GM23338 (cell line): Measurements from ENCODE around the gene ACY1. TPM values are rescaled to one million over a fixed set of nuclear protein-coding genes. Genes with fewer than 3 reads are reported as not detected.

Experiments used
- ATAC-seq: fragments of 200-7000 bp; cut with Tn5 transposase; 3 replicates; pipeline ENCODE4 v1.9.1; 2020
- DNase-seq: peaks from one replicate; pipeline ENCODE4 v3.0.0-alpha.2; 2015; ENCODE audit warnings: low spot score
- H2AFZ ChIP-seq: fragments of 200-600 bp; sonication (generic); 2 replicates; pipeline ENCODE4 v1.8.0; 2016; ENCODE audit warnings: antibody characterized with exemption, mild to moderate bottlenecking, moderate library complexity
- H3F3A ChIP-seq: fragments of 200-600 bp; sonication (generic); replicated peaks from 2 replicates; pipeline ENCODE4 v1.8.0; 2017; ENCODE audit warnings: antibody characterized with exemption, mixed run types, low read depth
- H3K27ac ChIP-seq: fragments of 200-600 bp; sonication (generic); 2 replicates; pipeline ENCODE4 v1.6.1; 2016; ENCODE audit warnings: low read depth
- H3K27me3 ChIP-seq: fragments of 200-600 bp; sonication (generic); 2 replicates; pipeline ENCODE4 v1.8.0; 2016; ENCODE audit warnings: mild to moderate bottlenecking, mixed run types, moderate library complexity; ENCODE audit not compliant: insufficient read depth
- H3K36me3 ChIP-seq: fragments of 200-600 bp; sonication (generic); 2 replicates; pipeline ENCODE4 v1.8.0; 2016; ENCODE audit warnings: mild to moderate bottlenecking; ENCODE audit not compliant: insufficient read depth
- H3K4me1 ChIP-seq: fragments of 200-600 bp; sonication (generic); 2 replicates; pipeline ENCODE4 v1.8.0; 2016; ENCODE audit warnings: mild to moderate bottlenecking, moderate library complexity; ENCODE audit not compliant: insufficient read depth
- H3K4me2 ChIP-seq: fragments of 200-600 bp; sonication (generic); 2 replicates; pipeline ENCODE4 v1.7.1; 2017; ENCODE audit warnings: mixed run types
- H3K4me3 ChIP-seq: fragments of 200-600 bp; sonication (generic); 2 replicates; pipeline ENCODE4 v1.6.1; 2016; ENCODE audit warnings: mixed run types
- H3K79me2 ChIP-seq: fragments of 200-600 bp; sonication (generic); replicated peaks from 2 replicates; pipeline ENCODE4 v1.8.0; 2017; ENCODE audit warnings: mild to moderate bottlenecking; ENCODE audit not compliant: insufficient read depth
- H3K9me2 ChIP-seq: fragments of 200-600 bp; sonication (generic); 2 replicates; pipeline ENCODE4 v1.8.0; 2017; ENCODE audit not compliant: insufficient read depth
- H4K20me1 ChIP-seq: fragments of 200-600 bp; sonication (generic); replicated peaks from 2 replicates; pipeline ENCODE4 v1.8.0; 2017; ENCODE audit warnings: mild to moderate bottlenecking; ENCODE audit not compliant: insufficient read depth
- H3K27ac Mint-ChIP-seq: 2 replicates; pipeline ENCODE4 v1.8.0; 2020; ENCODE audit warnings: inconsistent platforms, mild to moderate bottlenecking, moderate library complexity, mixed read lengths
- H3K27me3 Mint-ChIP-seq: 3 replicates; pipeline ENCODE4 v1.8.0; 2022; ENCODE audit warnings: low read depth, mild to moderate bottlenecking, moderate library complexity, mixed read lengths, inconsistent platforms; ENCODE audit not compliant: insufficient read depth, poor library complexity
- H3K36me3 Mint-ChIP-seq: 3 replicates; pipeline ENCODE4 v1.8.0; 2021; ENCODE audit warnings: low read depth, mild to moderate bottlenecking, inconsistent platforms, moderate library complexity, mixed read lengths
- H3K4me1 Mint-ChIP-seq: 3 replicates; pipeline ENCODE4 v1.8.0; 2020; ENCODE audit warnings: mild to moderate bottlenecking, inconsistent platforms, mixed read lengths
- H3K4me3 Mint-ChIP-seq: 3 replicates; pipeline ENCODE4 v1.8.0; 2021; ENCODE audit warnings: moderate library complexity, mild to moderate bottlenecking, inconsistent platforms, mixed read lengths
- H3K9me3 Mint-ChIP-seq: 3 replicates; pipeline ENCODE4 v1.8.0; 2020; ENCODE audit warnings: moderate library complexity, mild to moderate bottlenecking, inconsistent platforms, mixed read lengths
- CREB1 ChIP-seq: fragments of 250-450 bp; sonication (Bioruptor Pico); IDR thresholded peaks from 2 replicates; pipeline ENCODE4 v1.5.0; 2020; ENCODE audit warnings: low read depth, mild to moderate bottlenecking, moderate library complexity
- CTCF ChIP-seq, 2 experiments: fragments of 200-600 bp in 1 of 2; sonication (generic) in 1 of 2; conservative IDR thresholded peaks; 2 replicates each; pipeline versions ENCODE4 v1.5.1 to v1.6.1; 2016 to 2017; ENCODE audit warnings: antibody characterized with exemption in 2 of 2, low read depth in 2 of 2, mild to moderate bottlenecking in 2 of 2, moderate library complexity in 1 of 2
- EZH2phosphoT487 ChIP-seq: fragments of 200-600 bp; sonication (generic); IDR thresholded peaks from one replicate; pipeline ENCODE4 v1.8.1; 2018; ENCODE audit warnings: antibody characterized with exemption; ENCODE audit not compliant: unreplicated experiment
- JUNB ChIP-seq: IDR thresholded peaks from one replicate; pipeline ENCODE4 v1.6.1; 2016; ENCODE audit warnings: antibody characterized with exemption; ENCODE audit not compliant: unreplicated experiment
- NANOG ChIP-seq: IDR thresholded peaks from 2 replicates; pipeline ENCODE4 v1.6.1; 2016; ENCODE audit warnings: antibody characterized with exemption, borderline replicate concordance
- REST ChIP-seq: IDR thresholded peaks from one replicate; pipeline ENCODE4 v1.6.1; 2018; ENCODE audit warnings: antibody characterized with exemption; ENCODE audit not compliant: unreplicated experiment
- STAT1 ChIP-seq: IDR thresholded peaks from one replicate; pipeline ENCODE4 v1.6.1; 2016; ENCODE audit warnings: antibody characterized with exemption; ENCODE audit not compliant: unreplicated experiment
- ZNF331 ChIP-seq: fragments of 250-450 bp; sonication (Bioruptor Pico); IDR thresholded peaks from 2 replicates; pipeline ENCODE4 v1.5.0; 2020; ENCODE audit warnings: low read depth, mild to moderate bottlenecking, moderate library complexity
- ZNF462 ChIP-seq: fragments of 250-450 bp; sonication (Bioruptor Pico); IDR thresholded peaks from 2 replicates; pipeline ENCODE4 v1.5.0; 2020; ENCODE audit warnings: mild to moderate bottlenecking, moderate library complexity
- polyA plus RNA-seq: library from polyadenylated mRNA; unstranded; fragments of >200 nt; fragmentation: Nextera tagmentation; extraction: Ambion mirVana; gene quantifications from 2 replicates; pipeline ENCODE4 v1.2.1, GENCODE V29; 2016
- total RNA-seq: library from RNA; depleted of rRNA; stranded (reverse); fragments of >200 nt; shearing (Covaris generic); gene quantifications from 2 replicates; pipeline ENCODE4 v1.2.3, GENCODE V29; 2014

The ACY1 gene
- total and polyA plus RNA-seq, 2 experiments from 2014 or later = 38.4 to 62.8 TPM

GRCh38 chr3:51987568-51987967, 4.2 kb downstream of the ACY1 start:
- no peak overlapping the region for H3K4me3 ChIP-seq
- peaks cover 18% of the 10 kb centered on the region for H3F3A ChIP-seq
- H2AFZ ChIP-seq = no peak overlapping the region
- H3K9me3 Mint-ChIP-seq = no peaks in the 10 kb centered on the region
- no peaks in the 10 kb centered on the region for H3K9me2 ChIP-seq
- peaks cover 20% of the 10 kb centered on the region for H3K27me3 Mint-ChIP-seq
- ATAC-seq (no peak), DNase-seq (no peak)
- no peak overlapping the region for H3K4me3 Mint-ChIP-seq
- H3K27me3 ChIP-seq = no peaks in the 10 kb centered on the region
- H3K36me3 Mint-ChIP-seq = peaks cover 20% of the 10 kb centered on the region
- no peak overlapping the region for H3K27ac Mint-ChIP-seq
- H3K79me2 ChIP-seq = no peaks in the 10 kb centered on the region
- H3K4me2 ChIP-seq = no peak overlapping the region
- H3K27ac ChIP-seq = no peak overlapping the region
- H4K20me1 ChIP-seq = peaks cover 4% of the 10 kb centered on the region; the same call in 1 of the 2 replicates
- H3K4me1 Mint-ChIP-seq = peaks cover 24% of the 10 kb centered on the region
- TF ChIP-seq ZNF331 (CRISPR knock-in tag) (no peak), NANOG (no peak), STAT1 (no peak), CREB1 (CRISPR knock-in tag) (no peak), ZNF462 (no peak), CTCF (conservative IDR thresholded peaks at IDR 0.05; ENCODE audit: low read depth in 2 of 2) (no peak), REST (no peak), JUNB (no peak), EZH2phosphoT487 (no peak)
- peaks cover under 1% of the 10 kb centered on the region; the same call in 1 of the 2 replicates for H3K36me3 ChIP-seq
- peaks cover 11% of the 10 kb centered on the region for H3K4me1 ChIP-seq
